HG03571 (cell line): ENCODE measurements around the gene NAV2.

Source experiments
- ATAC-seq: cut with Tn5 transposase; IDR thresholded peaks from one replicate; pipeline ENCODE4 v1.9.1; 2021; ENCODE audit not compliant: unreplicated experiment

The NAV2 gene

DNA sequence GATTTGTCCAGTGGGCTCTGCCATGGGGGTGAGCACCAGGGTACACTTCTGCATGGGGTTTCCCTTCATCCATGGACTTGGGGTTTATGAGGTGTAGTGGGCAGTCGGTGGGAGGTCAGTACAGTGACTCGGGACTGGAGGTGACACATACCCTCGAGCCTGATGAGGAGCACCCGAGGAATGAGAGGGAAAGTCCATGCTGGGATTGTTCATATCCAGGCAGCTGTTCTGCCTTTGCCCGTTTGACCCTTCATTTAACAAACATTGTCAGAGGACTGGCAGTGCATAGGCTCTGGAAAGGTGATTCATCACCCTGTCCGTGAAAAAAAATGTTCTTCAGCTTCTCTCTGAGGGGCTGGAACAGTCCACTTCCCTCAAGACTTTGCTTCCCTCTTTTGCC lies 2.7 kb downstream of the NAV2 start:
- no peak for ATAC-seq

DNA sequence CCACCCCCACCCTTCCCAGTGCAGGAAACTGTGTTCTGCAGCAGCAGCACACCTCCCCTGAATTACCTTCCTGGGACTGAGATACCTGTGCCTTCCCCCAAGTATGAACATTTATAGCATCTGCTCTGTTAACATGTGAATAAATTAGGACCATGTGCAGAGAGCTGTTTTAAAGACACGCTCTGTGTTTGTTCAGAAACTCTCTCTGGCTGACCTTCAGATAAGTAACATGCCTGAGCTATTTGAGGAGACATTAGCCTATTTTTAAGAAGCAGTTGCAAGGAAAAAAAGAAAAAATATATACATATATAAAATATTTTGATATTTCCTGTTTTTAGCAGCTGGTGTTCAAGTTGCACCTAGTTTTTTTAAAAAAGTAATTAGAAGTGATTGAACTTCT lies 5.4 kb downstream of the NAV2 start:
- no peak for ATAC-seq

DNA sequence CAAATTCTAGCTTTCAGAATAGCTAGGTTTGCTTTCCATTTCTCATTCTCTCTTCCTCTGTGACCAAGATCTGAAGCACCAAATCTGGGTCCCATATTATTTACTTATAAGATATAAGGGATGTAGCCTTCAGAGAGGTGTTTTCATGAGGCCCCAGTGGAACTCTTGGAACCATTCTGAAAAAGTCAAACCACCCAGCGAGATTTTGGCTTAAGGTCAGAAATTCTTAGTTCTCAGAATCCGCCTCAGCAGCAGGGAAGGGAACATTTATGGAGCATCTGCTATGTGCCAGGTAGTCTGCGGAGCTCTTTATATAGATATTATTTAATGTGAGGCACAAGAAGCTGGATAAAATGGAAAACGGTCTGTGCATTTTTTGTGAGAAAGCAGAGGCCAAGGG lies 6.3 kb downstream of the NAV2 start:
- no peak for ATAC-seq

DNA sequence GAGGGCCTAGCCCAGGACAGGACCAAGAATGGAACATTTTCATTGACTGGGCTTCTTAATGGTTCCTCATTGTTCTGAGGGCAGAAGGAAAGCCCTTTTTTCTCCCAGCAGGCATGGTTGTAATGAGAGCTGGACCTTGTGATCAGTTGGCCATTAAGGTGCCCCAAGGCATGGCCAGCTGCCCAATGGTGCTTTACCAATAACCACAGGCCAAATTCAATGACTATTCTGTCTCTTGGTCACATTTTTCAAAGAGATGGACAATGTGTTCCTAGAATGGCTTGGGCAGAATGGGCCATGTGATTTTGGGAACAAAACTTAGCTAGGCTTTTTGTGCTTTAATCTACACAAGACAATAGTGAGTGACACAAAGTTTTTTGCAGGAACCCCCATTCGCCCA lies 7.3 kb downstream of the NAV2 start:
- no peak for ATAC-seq

DNA sequence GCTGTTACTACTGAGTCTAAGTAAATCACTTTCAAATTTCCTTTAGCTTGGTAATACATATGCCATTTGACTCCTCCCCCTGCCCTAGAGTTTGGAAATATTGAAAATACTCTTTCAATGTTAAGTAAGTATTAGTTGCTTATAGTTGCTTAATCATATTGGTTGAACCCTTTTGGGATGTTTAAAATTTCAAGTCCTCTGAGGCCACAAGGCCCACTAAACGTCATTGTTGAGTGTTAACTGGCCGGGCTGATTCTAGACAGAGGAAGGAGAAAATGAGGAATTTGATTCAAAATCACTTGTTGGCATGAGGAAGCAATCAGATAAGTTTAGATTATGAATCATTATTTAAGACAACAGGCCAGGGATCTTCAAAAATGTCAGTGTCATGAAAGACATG lies 8.5 kb downstream of the NAV2 start:
- ATAC-seq, result no peak

DNA sequence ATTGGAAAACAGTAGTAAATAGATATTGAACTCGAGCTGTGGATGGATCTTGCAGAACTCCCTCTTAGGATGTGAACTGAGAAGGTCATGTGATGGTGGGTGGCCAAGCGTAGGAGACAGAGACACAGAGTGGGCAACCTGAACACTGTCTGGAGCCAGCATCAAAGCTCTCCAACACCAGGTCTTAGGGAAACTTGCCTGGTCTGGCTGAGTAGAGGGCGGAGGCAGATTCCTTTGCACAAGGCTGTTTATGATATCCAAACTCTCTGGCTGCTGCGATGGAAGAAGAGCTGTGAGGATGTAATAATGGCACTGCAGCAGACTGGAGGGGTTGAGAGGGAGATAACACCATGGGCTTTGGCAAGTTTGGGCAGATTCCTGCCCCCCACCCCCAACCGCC lies 10.1 kb downstream of the NAV2 start:
- ATAC-seq, result no peak

DNA sequence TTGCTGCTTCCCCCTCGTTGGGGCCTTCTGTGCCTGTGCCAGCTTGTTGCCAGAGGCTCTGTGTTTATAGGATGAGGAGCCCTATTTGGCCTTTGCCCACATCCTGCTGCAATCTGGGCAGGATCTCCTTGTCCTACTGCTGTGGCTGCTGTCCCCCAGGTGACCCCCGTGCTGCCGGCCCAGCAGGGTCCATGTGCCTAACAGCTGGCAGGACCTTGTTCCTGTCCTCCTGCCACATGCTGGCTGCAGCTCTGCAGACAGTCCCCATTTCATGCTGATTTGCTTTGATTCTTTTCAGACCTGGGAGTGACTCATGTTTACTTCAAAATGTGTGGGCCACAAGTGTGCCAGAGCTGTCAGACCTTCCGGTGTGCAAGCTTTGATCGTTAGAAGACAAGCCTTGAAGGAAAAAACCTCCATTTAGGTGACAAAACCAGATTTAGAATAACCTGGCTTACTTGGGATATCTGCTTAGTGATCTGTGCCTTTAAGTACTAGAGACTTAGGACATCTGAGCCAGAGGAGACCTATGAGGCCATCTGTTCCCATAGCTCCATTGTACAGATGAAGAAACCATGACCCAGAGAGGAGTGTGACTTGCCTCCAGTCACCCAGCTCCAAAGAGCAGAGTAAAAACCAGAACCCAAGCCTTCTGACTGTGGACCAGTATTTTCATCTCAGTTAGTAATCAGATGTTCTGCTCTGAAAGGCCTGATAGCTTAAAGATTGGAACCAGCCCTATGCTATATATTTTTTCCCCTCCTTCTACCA lies 11.1 kb downstream of the NAV2 start:
- no peak for ATAC-seq

DNA sequence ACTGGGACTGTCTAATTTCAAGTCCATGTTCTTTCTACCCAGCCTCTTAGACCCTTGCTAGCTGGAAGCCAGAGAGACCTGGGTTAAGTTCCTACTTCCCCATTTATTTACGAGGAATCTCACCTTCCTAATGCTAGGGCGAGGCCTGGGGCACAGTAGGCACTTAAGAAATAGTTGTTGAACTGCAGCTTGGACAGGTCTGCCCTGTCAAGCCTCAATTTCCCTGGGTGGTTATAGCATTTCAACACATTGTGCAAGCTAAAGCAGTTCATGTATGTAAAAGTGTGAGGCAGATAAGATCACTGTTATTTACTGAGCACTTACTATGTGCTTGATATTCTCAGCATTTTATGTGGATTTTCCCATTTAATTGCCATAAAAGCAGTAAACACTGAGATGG lies 12.1 kb downstream of the NAV2 start:
- no peak for ATAC-seq

DNA sequence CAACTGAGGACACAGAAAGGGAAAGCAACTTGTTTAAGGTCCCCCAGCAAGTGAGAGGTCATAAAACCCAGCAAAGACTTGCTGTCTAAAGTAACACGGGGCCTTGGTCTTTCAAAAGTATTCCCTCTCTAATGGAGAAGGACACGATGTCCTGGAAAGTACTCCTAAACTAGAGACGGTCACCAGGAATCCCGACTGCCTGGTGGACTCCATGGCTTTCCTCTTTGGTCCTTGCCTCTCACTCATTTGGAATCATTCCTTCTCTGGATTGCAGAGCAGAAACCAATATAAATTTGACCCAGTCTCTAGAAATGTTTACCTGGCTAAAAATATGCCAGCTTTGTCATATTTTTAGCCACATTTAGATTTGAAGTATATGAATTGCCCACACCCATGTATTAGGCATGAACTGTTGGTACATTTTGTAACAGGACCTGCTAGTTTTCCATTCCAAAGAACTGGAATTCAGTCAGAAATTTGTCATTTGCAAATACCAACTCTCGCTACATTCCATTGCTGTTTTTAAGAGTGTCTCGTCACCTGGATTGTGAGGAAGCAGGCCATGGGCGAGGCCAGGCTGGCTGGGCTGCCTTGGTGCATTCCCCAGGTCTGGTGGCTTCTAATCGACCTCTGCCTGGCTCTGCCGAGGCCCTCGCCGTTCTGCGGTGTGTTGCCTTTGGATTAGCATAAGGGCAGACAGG lies 12.9 kb downstream of the NAV2 start:
- no peak for ATAC-seq

DNA sequence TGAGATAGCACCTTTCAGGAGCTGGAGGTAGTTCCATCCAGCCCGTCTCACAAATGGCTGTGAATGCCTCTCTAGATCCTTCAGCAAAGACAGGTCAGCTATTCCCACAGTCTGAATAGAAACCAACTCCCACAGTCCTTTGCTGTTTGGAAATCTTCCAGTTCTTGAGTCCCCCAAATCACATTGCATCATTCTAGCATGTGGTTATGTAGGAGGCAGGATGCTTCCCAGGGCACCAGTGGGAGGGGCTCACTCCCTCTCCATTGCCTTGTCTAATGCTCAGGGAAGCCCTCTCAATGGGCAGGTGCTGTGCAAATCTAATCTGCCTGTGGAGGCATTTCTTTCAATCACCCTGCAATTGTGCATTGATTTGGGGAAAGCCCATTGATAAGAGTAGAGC lies 14.6 kb downstream of the NAV2 start:
- ATAC-seq, result no peak

DNA sequence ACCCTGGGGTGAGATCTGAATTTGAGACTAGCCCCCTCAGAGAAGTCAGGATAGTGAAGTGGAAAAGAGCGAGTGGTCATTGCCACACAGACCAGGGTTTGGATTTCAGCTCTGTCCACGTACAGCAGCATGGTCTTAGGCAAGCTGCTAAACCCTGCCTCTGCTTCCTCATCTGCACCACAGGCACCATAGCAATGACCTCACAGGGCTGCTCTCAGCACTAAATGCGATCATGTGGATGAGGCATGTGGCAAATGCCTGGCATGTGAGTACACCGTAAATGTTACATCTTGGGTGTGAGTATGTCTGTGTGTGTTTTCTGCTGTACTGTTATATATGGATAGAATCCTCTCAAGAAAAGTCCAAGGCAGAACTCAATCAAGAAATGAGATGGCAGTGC lies 15.8 kb downstream of the NAV2 start:
- ATAC-seq, result no peak

DNA sequence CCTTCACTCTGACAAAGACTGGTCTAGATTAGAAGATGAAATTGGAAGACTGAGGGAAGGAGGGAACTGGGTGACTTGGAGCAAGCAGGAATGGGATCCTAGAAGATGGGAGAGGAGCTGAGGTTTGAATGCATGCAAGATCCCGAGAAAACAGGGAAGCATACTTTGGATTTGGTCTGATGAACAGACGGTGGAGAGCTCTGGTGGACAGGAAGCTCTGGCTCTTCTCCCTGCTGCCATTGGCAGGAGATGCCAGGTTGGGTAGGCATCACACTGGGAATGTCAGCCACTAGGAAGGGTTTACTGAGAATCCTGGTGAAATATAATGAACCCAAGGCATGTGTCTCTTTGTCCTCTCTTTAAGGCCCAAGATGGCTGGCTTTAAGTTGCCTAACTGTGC lies 16.5 kb downstream of the NAV2 start:
- no peak for ATAC-seq

DNA sequence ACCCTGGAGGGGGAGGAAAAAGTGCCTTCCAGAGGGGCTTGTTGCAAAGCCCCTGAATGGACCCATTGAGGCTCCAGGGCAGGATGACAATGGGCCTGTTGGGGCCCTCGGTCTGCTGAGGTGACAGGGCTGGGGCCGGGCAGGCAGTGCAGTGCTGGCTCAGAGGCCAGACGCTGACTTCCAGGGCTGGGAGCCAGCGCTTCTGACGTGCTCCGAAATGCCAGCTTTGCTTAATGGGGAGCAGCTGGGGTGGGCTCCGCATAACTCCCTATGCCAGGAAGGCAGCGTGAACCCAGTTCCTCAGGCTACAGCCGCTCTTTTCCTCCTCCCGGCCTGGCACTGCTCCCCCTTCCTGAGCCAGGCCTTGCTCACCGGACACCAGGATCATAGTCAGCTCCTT lies 17.7 kb downstream of the NAV2 start:
- no peak for ATAC-seq

DNA sequence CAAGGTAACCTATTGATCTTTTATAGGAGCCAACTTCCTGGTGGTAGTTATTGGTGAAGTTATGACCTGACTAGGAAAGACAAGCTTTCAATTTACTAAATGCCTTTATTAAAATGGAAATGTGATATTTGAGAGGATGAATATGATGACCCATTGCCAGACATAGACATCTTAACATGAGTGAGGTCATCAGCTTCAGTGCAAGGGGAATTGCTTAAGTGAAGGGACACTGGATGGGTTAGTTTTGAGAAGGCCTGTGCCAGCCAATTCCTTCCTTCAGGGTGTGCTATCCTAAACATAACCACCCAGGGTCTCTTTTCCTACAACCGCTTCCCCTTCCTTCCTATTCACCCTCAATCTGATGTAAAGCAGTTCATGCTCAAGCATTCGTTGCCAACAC lies 21.5 kb downstream of the NAV2 start:
- no peak for ATAC-seq

DNA sequence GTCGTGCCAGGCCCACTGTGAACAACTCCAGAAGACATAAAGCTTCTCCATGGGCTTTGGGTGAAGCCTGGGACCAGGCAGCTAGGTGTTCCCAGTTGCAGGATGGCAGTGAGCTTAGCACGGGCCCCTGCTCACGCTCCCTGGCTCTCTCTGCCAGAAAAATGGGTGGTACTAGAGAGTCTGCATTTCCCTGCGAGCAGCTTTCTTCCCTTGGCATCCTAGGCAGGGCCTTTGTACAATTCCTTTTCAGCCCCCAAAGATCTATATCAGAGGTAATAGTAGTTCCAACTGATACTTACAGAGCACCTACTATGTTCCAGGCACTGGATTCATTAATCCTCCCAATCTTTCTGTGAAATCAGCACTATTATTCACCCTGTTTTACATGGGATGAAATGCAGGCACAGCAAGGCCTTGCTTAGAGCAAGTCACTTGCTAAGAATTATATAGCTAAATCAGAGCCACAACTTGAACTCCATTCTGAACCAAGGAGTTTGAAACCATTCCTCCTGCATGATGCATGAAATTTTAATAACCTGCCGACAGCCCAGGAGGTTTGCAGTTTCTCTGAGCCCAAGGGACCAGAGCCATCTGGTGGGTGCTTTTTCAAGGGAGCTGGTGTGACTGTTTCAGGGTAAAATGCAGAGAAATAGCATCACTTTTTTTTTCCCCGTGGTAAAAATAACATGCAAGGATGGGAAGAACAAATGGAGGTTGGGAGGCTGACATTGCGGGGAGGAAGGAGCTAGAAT lies 22.7 kb downstream of the NAV2 start:
- ATAC-seq, result no peak

DNA sequence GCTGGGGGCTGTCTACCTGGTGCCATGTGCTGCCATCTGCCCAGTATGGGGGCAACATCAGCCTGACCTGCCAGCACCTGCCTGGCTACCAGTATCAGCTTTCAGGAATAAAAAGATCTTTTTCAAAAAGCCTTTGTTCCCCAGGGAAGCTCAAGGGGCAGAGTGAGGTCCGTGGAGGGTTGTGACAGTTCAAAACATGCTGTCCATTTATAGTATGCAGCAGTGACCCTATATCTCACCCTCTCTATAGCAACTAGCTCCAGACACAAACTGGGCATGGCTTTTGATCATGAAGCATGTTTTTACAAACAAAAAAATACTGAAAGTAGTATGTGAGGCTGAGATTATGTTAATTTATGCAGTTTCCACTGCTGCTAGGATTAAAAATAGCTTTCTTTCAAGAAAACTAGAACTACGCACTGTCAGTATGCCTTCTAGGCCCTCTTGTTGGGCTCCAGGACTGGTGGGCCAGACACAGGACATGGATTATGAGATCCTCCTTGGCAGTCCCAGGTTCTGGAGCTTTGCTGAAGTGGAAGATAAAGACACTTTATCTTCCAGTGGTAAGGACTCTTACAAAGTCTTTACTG lies 23.4 kb downstream of the NAV2 start:
- ATAC-seq, result no peak

DNA sequence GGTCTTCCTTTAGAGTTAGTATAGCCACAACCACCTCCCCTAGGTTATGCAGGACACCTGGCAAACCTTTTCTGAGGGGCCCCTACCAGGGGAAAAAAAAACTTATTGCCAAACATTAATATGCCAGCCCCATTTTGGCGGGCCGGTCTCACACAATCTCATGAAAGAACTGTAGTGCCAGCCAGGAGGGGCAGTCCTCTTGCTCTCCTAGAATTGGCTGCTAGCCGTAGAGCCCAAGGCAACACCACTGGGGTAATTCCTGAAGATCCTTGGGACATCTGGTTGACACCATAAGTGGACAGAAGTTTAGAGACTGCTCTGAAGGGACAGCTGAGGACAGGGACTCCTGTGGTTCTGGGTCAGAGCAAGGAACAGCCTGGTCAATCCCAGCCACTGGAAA lies 24.2 kb downstream of the NAV2 start:
- ATAC-seq, result no peak

DNA sequence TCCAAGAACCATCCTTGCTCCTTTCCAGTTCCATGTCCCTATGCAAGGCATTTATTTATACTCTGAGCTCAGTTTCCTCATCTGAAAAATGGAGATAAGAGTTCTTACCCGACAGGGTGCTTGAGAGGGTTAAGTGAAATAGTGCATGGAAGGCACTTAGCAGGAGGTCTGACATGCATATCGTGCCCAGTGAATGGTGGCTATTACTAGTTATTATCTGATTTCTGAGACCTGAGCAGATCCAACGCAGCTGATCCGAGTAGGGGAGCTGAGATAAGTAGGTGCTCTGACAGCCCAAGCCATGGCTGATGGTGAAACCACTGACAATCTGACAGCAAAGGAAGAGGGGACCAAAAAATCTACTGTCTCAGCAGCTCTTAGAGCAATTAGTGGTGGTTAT lies 24.9 kb downstream of the NAV2 start:
- ATAC-seq, result no peak

DNA sequence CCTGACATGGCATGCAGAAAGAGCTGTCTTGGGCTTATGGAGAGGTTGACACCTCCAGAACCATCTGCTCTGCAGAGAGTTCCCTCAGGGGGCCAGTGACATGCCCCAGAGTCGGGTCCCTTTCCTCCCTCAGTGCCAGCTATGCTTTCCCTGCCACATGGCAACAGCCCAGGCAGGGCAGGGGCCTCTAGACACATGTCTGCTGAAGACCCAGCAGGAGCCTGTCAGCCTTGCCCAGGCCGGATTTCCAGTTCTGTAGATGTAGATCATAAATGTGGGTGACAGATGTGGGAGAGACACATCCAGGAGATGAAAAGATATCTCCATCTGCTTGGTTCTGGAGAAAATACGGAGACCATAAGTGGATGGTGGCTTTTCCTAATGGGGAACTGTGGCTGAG lies 25.5 kb downstream of the NAV2 start:
- no peak for ATAC-seq

DNA sequence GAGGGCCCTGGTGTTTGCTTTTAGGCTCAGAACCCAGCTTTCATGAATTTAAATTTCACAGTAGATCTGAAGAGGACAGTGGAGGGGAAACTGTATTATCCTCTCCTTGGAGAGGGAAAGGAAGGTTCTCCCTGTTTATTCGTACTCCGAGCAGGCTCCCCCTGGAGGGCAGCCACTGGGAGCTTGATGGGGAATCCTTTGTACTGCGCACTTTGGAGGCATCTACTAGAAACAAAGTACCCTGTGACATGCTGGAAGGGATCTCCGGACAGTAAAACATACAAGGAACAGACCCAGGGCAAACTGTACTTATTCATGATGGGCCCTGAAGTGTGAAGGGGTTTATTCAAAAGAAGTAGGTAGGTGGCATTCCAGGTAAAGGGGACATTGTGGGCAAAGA lies 27.2 kb downstream of the NAV2 start:
- ATAC-seq, result no peak

DNA sequence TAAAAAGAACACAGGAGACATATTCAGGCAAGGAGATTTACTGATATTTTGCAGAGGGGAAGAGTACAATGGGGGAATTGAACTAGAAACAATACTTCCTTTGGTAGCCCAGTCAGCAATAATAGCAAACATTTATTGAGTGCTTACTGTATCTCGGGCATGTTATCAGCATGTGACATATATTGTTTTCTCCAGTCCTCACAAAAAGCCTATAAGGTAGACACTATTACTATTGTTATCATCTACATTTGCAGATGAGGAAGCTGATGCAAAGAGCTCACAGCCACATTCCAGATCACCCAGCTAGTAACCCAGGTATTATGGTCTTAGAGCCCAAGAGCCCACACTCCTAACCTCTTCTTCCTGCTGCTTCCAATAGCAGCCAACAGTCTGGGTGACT lies 27.9 kb downstream of the NAV2 start:
- ATAC-seq, result no peak
